KG1 (cell line): Measurements from ENCODE around the gene NAALADL2.
"Not testable (repeated sequence)": the region's sequence is repeated elsewhere in the genome, so short reads cannot be mapped to it uniquely, and the experiment has no call there.

Source experiments
- DNase-seq: peaks from one replicate; lab custom pipeline; 2025; lab: John Stamatoyannopoulos, UW

Gene NAALADL2

GRCh38 chr3:175370426-175370825 is 511.3 kb downstream of the NAALADL2 start:
- not testable (repeated sequence) for DNase-seq

GRCh38 chr3:175371187-175371586 is 512.1 kb downstream of the NAALADL2 start:
- not testable (repeated sequence) for DNase-seq

DNA sequence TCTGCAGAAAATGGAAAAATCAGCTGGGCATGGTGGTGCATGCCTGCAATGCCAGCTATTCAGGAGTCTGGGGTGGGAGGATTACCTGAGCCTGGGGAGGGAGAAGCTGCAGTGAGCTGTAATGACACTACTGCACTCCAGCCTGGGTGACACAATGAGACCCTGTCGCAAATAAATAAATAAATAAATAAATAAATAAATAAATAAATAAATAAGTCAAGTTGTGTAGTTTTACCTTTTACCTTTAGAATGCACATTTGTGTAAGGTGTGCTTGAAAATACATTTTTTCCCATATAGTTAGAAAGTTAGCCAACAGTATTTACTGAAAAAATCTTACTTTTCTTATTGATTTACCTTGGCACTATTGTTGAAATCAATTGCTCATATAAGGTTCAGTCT is 515.6 kb downstream of the NAALADL2 start:
- no peak for DNase-seq

DNA sequence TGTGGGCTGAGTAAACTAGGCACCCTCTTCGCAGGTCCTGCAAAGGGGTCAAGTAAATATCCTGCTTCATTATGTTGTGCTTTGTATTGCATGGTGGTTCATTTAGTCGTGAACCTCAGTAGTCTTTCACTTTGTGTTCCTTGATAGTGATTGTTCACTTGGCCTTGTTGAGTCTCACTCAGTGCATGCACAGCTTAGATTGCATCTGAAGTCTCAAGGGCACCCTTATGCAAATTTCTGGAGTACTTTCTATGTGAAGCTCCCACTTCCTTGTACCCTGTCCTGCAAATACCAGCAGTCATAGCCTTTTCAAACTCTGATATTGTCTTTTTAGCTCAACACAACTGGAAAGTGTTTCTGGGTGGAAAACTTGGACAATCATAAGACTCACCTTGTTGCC is 519.2 kb downstream of the NAALADL2 start:
- no peak for DNase-seq

DNA sequence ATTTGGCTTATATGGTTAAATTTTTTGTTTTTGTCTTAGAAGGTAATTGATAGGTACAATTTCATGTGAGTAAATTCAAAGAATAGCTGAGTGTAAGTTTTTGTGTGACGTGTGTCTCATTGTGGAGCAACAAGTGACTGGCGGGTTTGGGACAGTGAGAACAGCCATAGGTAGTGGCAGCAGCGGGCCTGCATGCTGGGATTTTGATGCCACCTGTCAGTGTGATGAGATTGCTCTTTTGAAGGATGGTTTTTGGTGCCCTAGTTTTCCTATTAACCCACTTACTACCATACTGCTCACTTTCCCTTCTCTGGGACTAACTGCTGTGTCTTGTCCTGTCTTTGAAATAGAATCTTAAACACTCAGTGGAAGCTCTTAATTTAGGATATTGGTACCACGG is 522.6 kb downstream of the NAALADL2 start:
- no peak for DNase-seq

GRCh38 chr3:175383371-175383770 is 524.2 kb downstream of the NAALADL2 start:
- DNase-seq = no peak

DNA sequence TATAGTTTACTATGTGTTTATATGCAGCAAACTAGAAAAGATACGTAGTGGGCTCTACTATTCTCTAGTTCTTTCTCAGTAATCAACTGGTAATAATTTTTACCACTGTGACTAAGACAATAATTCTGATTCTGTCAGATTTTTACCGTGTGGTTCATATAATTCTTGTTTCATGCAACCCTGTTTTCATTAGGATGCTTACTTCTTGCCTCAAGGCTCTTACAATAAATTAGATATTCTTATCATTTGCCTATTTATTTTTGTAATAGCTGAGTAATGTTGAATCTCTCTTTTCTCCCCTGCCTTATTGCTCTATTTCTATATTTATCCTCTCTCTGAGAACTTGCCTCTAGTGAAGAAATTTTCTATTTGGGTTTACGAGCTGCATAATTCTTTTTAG is 524.7 kb downstream of the NAALADL2 start:
- no peak for DNase-seq

DNA sequence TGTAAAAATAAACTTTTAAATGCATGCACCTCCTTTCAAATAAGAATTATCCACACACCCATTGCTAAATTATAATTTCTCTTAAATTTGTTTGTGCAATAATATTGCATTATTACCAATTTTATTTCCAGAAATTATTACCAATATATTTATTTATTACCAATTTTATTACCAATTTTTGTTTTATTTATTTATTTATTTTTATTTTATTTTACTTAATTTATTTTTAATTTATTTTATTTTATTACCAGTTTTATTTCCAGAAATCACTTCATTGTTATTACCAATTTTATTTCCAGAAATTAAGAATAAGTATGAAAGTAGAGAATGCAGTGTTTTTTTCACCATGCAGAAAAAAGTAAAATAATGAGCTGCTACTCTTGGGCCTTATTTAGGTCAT is 525.4 kb downstream of the NAALADL2 start:
- DNase-seq = no peak

DNA sequence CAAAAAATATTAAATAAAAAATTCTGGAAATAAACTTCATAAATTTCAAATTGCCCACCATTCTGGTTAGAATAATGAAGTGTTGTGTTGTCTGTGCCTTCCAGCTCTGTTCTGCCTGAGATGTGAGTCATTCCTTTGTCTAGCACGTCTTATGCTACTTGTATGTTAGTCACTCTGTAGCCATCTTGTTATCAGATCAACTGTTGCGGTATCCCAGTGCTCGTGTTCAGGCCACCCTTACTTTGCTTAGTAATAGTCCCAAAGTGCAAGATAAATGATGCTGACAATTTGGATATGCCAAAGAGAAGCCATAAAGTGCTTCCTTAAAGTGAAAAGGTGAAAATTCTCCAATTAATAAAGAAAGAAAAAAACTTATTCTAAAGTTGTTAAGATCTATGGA is 527.5 kb downstream of the NAALADL2 start:
- DNase-seq = no peak

GRCh38 chr3:175389560-175389959 is 530.4 kb downstream of the NAALADL2 start:
- DNase-seq = no peak

DNA sequence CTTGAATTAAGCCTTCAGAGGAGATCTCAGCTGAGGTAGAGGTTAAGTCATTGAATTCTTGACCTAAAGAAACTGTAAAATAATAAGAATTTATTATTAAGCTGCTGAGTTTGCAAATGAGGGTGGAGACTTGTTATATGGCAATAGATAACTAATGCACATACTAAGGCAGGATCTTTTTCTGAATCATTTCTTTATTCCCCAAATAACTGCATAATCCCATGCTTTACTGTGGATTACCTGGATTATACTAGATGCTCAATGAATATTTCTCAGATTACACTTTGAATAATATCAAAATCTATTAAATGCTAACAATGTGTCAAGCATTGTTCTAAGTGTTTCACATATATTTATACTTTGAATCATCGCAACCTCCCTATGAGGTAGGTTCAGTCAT is 532.5 kb downstream of the NAALADL2 start:
- no peak for DNase-seq

- DNase-seq = no peak
Observed at GRCh38 chr3:175392653-175393052, 533.5 kb downstream of the NAALADL2 start.

- DNase-seq = no peak
Observed at GRCh38 chr3:175397372-175397771, 538.2 kb downstream of the NAALADL2 start.

- DNase-seq = no peak
Observed at GRCh38 chr3:175398676-175399075, 539.5 kb downstream of the NAALADL2 start.

GRCh38 chr3:175399156-175399840 is 540.2 kb downstream of the NAALADL2 start:
- no peak for DNase-seq

- no peak for DNase-seq
Observed at GRCh38 chr3:175404027-175404426, 544.9 kb downstream of the NAALADL2 start.

- no peak for DNase-seq
Observed at GRCh38 chr3:175404621-175405020, 545.5 kb downstream of the NAALADL2 start.

GRCh38 chr3:175410251-175410650 is 551.1 kb downstream of the NAALADL2 start:
- DNase-seq = no peak

- DNase-seq = no peak
Observed at GRCh38 chr3:175411405-175411804, 552.3 kb downstream of the NAALADL2 start.

- no peak for DNase-seq
Observed at GRCh38 chr3:175411946-175412345, 552.8 kb downstream of the NAALADL2 start.

DNA sequence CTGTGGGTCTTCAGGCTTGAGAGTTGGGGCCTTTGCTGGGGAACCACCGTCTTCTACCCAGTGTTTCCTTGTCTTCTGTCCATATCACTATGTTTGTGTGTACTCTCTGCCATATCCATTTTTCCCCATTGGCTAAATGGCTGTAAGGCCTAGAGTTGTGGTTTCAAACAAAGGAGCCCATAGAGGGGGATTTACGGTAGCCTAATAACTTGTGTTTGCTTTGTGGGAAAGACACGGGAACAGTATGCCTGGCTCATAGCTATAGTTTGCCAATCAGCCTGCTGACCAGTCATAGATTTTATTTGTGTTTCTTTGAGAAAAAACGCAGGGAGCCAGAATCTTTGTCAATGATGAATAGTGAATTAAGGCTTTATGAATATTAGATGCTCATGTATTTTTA is 554.8 kb downstream of the NAALADL2 start:
- DNase-seq = no peak

GRCh38 chr3:175416600-175416999 is 557.5 kb downstream of the NAALADL2 start:
- DNase-seq = no peak

DNA sequence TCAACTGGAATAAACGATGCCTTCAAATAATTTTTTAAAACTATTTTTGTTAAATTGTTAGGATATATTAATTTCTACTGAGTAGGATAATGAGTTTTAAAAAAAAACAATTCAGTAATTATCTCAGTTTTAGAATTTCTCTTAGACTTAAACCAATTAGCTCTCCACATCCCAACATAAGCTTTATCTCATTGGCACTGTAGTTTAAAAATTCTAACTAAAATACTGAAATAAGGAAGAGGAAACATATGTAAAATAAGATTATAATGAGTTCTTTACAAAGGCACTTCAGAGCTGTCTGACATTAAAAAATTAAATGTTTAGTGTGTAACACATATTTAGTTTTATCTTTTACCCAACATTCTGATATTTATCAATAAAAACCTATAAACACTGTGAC is 558.3 kb downstream of the NAALADL2 start:
- no peak for DNase-seq

DNA sequence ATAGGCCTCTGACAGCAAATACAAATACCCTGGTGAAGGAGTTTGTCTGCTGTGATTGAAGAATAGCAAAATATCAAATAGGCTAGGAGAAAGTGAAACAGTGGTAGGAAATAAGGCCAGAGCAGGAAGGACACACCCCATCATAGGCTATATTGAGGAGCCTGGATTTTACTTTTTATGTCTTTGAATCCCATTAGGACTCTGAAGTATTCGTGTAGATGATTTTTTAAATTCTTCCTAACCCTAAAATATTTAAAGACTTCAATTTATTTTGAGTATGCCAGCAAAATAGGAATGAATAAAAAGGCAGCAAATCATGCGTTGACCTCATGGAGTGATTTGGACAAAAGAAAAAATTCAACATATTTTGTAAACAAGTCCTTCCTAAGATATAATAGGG is 562.8 kb downstream of the NAALADL2 start:
- no peak for DNase-seq
